Stomach smooth muscle (tissue), 2 donors: ENCODE data around the gene PXMP4.
"Not testable (repeated sequence)": the region's sequence is repeated elsewhere in the genome, so short reads cannot be mapped to it uniquely, and the experiment has no call there.

Experiments used
- H3K27ac ChIP-seq: one replicate; pipeline ENCODE4 v1.7.0; 2013; ENCODE audit warnings: mild to moderate bottlenecking, low read length, inconsistent platforms
- H3K27me3 ChIP-seq, 2 donors: one replicate each; pipeline ENCODE4 v1.7.0; 2013; ENCODE audit warnings: low read length in 2 of 2; ENCODE audit not compliant: insufficient read depth in 2 of 2, control insufficient read depth in 1 of 2
- H3K36me3 ChIP-seq, 2 donors: one replicate each; pipeline ENCODE4 v1.7.0; 2013; ENCODE audit warnings: low read length in 2 of 2; ENCODE audit not compliant: control insufficient read depth in 2 of 2, insufficient read depth in 2 of 2
- H3K4me1 ChIP-seq: one replicate; pipeline ENCODE4 v1.7.0; 2013; ENCODE audit warnings: low read length; ENCODE audit not compliant: control insufficient read depth, insufficient read depth
- H3K4me3 ChIP-seq, 2 donors: one replicate each; pipeline ENCODE4 v1.7.0; 2013; ENCODE audit warnings: low read length in 2 of 2
- H3K9ac ChIP-seq, 2 donors: one replicate each; pipeline ENCODE4 v1.7.0; 2013; ENCODE audit warnings: low read length in 2 of 2, mild to moderate bottlenecking in 1 of 2
- H3K9me3 ChIP-seq, 2 donors: one replicate each; pipeline ENCODE4 v1.7.0; 2013; ENCODE audit warnings: low read length in 2 of 2; ENCODE audit not compliant: control insufficient read depth in 2 of 2
- donor health status: healthy.
- donor health status: Pancreatic carcinoma.

Gene PXMP4

GRCh38 chr20:33701629-33702450, 18.3 kb downstream of the PXMP4 start:
- Histone ChIP-seq H3K9me3 (no peaks in the 10 kb centered on the region), H3K4me3 (no peak overlapping the region), H3K9ac (no peak overlapping the region), H3K27ac (no peak overlapping the region), H3K27me3 (no peaks in the 10 kb centered on the region), H3K36me3 (no peaks in the 10 kb centered on the region), H3K4me1 (peaks cover 17% of the 10 kb centered on the region)

GRCh38 chr20:33700696-33701441, 19.2 kb downstream of the PXMP4 start:
- not testable (repeated sequence) for H3K27ac ChIP-seq, H3K9ac ChIP-seq, H3K36me3 ChIP-seq, H3K9me3 ChIP-seq, H3K27me3 ChIP-seq, H3K4me3 ChIP-seq
- H3K4me1 ChIP-seq = peaks cover 23% of the 10 kb centered on the region

DNA sequence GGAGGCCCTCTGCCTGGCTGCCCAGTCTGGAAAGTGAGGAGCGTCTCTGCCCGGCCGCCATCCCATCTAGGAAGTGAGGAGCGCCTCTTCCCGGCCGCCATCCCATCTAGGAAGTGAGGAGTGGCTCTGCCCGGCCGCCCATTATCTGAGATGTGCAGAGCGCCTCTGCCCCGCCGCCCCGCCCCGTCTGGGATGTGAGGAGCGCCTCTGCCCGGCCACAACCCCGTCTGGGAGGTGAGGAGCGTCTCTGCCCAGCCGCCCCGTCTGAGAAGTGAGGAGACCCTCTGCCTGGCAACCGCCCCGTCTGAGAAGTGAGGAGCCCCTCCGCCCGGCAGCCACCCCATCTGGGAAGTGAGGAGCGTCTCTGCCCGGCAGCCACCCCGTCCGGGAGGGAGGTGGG, 21.1 kb downstream of the PXMP4 start:
- H3K9ac ChIP-seq, H3K4me3 ChIP-seq, H3K36me3 ChIP-seq, H3K9me3 ChIP-seq, H3K27ac ChIP-seq, H3K27me3 ChIP-seq: not testable (repeated sequence)
- peaks cover 30% of the 10 kb centered on the region for H3K4me1 ChIP-seq

DNA sequence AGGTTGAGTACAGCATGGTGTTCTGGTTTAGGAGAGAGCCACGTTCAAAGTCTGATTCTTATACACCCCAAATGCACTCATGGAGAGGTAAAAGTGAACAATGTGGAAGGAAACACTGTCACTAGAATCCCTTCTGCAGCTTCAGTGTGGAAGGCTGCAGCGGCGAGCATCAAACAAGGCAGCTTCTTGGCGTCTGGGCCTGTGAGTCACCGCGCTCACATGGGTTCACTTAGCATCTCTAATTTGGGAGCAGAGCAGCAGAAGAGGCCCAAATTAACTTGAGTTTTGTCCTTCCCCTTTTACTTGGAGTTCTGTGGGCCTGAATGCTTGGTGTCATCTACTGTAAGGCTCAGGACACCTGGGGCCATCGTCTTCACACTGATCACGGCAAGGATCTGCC, 23.0 kb downstream of the PXMP4 start:
- H3K27ac ChIP-seq = peak overlapping the region; percentile 62
- H3K4me1 ChIP-seq = peaks cover 26% of the 10 kb centered on the region
- H3K4me3 ChIP-seq = no peak overlapping the region
- H3K9ac ChIP-seq = no peak overlapping the region
- no peaks in the 10 kb centered on the region for H3K36me3 ChIP-seq
- H3K9me3 ChIP-seq = no peaks in the 10 kb centered on the region
- no peaks in the 10 kb centered on the region for H3K27me3 ChIP-seq

GRCh38 chr20:33696448-33696847, 23.7 kb downstream of the PXMP4 start:
- peaks cover 26% of the 10 kb centered on the region for H3K4me1 ChIP-seq
- no peak overlapping the region for H3K4me3 ChIP-seq
- H3K27me3 ChIP-seq = no peaks in the 10 kb centered on the region
- H3K9ac ChIP-seq = no peak overlapping the region
- H3K27ac ChIP-seq = peak overlapping the region; percentile 62
- H3K9me3 ChIP-seq = no peaks in the 10 kb centered on the region
- no peaks in the 10 kb centered on the region for H3K36me3 ChIP-seq

DNA sequence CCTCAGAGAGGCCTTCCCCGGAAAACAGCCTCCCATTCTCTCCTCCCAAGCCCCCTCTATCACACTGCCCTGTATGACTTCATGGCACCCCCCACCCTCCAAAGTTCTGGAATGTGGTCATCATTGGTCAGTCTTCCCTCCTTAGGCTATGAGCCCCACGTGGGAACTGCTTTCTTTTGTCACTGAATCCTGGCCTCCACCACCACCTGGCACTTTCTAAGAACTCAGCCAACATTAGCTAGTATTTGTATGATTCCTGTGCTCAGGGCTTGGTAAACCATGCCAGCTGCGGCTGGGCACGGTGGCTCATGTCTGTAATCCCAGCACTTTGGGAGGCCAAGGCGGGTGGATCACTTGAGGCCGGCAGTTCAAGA, 25.5 kb downstream of the PXMP4 start:
- Histone ChIP-seq H3K9ac (no peak overlapping the region), H3K4me3 (no peak overlapping the region), H3K36me3 (no peaks in the 10 kb centered on the region), H3K27ac (no peak overlapping the region), H3K9me3 (no peaks in the 10 kb centered on the region), H3K4me1 (peaks cover 26% of the 10 kb centered on the region), H3K27me3 (no peaks in the 10 kb centered on the region)

- Histone ChIP-seq H3K27ac (no peak overlapping the region), H3K9ac (no peak overlapping the region), H3K9me3 (no peaks in the 10 kb centered on the region), H3K27me3 (no peaks in the 10 kb centered on the region), H3K4me3 (no peak overlapping the region), H3K4me1 (peaks cover 26% of the 10 kb centered on the region), H3K36me3 (no peaks in the 10 kb centered on the region)
Measured at GRCh38 chr20:33693741-33694638, 26.1 kb downstream of the PXMP4 start.

- Histone ChIP-seq H3K4me3 (no peak overlapping the region), H3K27me3 (no peaks in the 10 kb centered on the region), H3K36me3 (no peaks in the 10 kb centered on the region), H3K9me3 (no peaks in the 10 kb centered on the region), H3K4me1 (peaks cover 26% of the 10 kb centered on the region), H3K9ac (no peak overlapping the region), H3K27ac (no peak overlapping the region)
Measured at GRCh38 chr20:33693289-33693688, 26.8 kb downstream of the PXMP4 start.

GRCh38 chr20:33689973-33690372, 30.1 kb downstream of the PXMP4 start:
- no peak overlapping the region for H3K27ac ChIP-seq
- no peaks in the 10 kb centered on the region for H3K36me3 ChIP-seq
- H3K9me3 ChIP-seq = no peaks in the 10 kb centered on the region
- no peak overlapping the region for H3K4me3 ChIP-seq
- no peak overlapping the region for H3K9ac ChIP-seq
- H3K27me3 ChIP-seq = no peaks in the 10 kb centered on the region
- peaks cover 23% of the 10 kb centered on the region for H3K4me1 ChIP-seq

DNA sequence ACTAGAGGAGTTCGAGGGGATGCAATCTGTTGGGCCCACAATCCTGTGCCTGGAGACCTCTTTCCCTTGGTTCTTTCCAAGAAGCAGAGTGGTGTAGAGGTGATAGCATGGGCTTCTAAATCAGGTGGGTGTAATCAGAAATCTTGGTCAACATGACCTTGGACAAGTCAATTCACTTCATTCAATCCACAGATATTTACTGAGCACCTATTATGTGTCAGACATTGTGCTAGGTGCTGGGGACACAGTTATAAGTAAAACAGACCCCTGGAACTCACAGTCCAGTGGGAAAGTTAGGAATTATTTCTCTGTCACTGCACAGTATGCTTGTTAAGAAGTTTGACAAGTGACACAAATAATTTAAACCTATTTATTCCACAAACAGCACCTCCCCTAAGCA, 30.6 kb downstream of the PXMP4 start:
- Histone ChIP-seq H3K27ac (no peak overlapping the region), H3K4me1 (peaks cover 24% of the 10 kb centered on the region), H3K9ac (no peak overlapping the region), H3K27me3 (no peaks in the 10 kb centered on the region), H3K36me3 (no peaks in the 10 kb centered on the region), H3K9me3 (no peaks in the 10 kb centered on the region), H3K4me3 (no peak overlapping the region)
